Measurements from ENCODE around the gene AP1S1. TPM values are rescaled to one million over a fixed set of nuclear protein-coding genes. Genes with fewer than 3 reads are reported as not detected.
A peak's percentile ranks its signal among the peaks of the same experiment; 100 is the strongest.

Gene AP1S1
- total and polyA plus RNA-seq, 2 of the 13 experiments (the other 11 are each of a cell fraction or from before 2014, with no cell fraction given): 57.5 to 68.1 TPM

DNA sequence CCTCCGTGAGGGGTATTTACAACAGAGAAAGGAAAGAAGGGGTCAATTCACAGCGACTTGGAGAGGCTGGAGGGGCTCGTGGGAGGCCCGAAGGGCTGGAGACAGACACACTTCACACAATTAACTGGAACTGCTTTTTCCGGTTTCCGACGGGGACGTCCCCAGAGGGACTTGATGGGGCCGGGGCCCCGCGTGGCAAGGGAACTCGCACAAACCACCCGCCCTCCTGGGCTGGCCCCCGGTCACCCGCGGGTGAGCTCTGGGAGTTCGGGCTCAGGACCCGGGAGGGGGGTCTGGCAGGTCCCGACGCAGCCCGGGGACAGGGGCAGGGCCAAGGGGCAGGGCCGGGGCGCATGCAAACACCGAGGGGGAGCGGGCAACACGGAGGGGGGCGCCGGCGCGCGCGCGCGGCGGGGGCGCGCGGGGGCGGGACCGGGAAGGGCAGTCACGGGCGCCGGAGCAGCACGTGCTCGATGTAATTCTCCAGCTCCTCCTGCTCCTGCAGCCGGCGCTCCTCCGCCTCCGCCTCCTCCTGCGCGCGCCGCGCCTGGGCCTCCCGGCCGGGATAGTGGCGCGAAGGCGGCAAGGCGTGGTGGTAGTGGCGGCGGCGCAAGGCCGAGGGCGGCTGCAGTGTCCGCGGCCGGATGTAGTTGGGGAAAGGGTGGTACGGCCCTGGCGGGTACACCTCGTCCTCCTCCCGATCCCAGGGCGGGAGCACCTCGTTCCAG lies 8.4 kb downstream of the AP1S1 start (continued):
- TF ChIP-seq ZNF263 (CRISPR knock-in tag; IDR thresholded peaks at IDR 0.05) (peak; percentile 84), PTBP1 (IDR thresholded peaks at IDR 0.05; ENCODE audit: low read depth, low read length, poor library complexity, severe bottlenecking) (no peak), ELF1 (CRISPR knock-in tag; IDR thresholded peaks at IDR 0.05) (no peak), MTA1 (CRISPR knock-in tag; IDR thresholded peaks at IDR 0.05; ENCODE audit: borderline replicate concordance) (0 out of 2 replicates have a peak, but pooled peaks have one; percentile 4), MYC (CRISPR knock-in tag; IDR thresholded peaks at IDR 0.05; ENCODE audit: borderline replicate concordance) (peak; percentile 53; the same call in 1 of the 2 replicates), MED1 (CRISPR knock-in tag; IDR thresholded peaks at IDR 0.05) (no peak)
- TF ChIP-seq, protein P1, sequence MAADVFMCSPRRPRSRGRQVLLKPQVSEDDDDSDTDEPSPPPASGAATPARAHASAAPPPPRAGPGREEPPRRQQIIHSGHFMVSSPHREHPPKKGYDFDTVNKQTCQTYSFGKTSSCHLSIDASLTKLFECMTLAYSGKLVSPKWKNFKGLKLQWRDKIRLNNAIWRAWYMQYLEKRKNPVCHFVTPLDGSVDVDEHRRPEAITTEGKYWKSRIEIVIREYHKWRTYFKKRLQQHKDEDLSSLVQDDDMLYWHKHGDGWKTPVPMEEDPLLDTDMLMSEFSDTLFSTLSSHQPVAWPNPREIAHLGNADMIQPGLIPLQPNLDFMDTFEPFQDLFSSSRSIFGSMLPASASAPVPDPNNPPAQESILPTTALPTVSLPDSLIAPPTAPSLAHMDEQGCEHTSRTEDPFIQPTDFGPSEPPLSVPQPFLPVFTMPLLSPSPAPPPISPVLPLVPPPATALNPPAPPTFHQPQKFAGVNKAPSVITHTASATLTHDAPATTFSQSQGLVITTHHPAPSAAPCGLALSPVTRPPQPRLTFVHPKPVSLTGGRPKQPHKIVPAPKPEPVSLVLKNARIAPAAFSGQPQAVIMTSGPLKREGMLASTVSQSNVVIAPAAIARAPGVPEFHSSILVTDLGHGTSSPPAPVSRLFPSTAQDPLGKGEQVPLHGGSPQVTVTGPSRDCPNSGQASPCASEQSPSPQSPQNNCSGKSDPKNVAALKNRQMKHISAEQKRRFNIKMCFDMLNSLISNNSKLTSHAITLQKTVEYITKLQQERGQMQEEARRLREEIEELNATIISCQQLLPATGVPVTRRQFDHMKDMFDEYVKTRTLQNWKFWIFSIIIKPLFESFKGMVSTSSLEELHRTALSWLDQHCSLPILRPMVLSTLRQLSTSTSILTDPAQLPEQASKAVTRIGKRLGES (CRISPR knock-in tag; IDR thresholded peaks at IDR 0.05; ENCODE audit: borderline replicate concordance): no peak
- TF ChIP-seq, protein P2, sequence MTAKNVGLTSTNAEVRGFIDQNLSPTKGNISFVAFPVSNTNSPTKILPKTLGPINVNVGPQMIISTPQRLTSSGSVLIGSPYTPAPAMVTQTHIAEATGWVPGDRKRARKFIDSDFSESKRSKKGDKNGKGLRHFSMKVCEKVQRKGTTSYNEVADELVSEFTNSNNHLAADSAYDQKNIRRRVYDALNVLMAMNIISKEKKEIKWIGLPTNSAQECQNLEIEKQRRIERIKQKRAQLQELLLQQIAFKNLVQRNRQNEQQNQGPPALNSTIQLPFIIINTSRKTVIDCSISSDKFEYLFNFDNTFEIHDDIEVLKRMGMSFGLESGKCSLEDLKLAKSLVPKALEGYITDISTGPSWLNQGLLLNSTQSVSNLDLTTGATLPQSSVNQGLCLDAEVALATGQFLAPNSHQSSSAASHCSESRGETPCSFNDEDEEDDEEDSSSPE (CRISPR knock-in tag; IDR thresholded peaks at IDR 0.05): 0 out of 2 replicates have a peak, but pooled peaks have one; percentile 27
- TF ChIP-seq, protein P3, sequence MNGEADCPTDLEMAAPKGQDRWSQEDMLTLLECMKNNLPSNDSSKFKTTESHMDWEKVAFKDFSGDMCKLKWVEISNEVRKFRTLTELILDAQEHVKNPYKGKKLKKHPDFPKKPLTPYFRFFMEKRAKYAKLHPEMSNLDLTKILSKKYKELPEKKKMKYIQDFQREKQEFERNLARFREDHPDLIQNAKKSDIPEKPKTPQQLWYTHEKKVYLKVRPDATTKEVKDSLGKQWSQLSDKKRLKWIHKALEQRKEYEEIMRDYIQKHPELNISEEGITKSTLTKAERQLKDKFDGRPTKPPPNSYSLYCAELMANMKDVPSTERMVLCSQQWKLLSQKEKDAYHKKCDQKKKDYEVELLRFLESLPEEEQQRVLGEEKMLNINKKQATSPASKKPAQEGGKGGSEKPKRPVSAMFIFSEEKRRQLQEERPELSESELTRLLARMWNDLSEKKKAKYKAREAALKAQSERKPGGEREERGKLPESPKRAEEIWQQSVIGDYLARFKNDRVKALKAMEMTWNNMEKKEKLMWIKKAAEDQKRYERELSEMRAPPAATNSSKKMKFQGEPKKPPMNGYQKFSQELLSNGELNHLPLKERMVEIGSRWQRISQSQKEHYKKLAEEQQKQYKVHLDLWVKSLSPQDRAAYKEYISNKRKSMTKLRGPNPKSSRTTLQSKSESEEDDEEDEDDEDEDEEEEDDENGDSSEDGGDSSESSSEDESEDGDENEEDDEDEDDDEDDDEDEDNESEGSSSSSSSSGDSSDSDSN (CRISPR knock-in tag; IDR thresholded peaks at IDR 0.05): peak; percentile 27; the same call in 1 of the 2 replicates
- TF ChIP-seq, protein P4, sequence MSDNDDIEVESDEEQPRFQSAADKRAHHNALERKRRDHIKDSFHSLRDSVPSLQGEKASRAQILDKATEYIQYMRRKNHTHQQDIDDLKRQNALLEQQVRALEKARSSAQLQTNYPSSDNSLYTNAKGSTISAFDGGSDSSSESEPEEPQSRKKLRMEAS (IDR thresholded peaks at IDR 0.05): peak; percentile 47; the same call in 1 of the 2 replicates
- TF ChIP-seq, protein P5, sequence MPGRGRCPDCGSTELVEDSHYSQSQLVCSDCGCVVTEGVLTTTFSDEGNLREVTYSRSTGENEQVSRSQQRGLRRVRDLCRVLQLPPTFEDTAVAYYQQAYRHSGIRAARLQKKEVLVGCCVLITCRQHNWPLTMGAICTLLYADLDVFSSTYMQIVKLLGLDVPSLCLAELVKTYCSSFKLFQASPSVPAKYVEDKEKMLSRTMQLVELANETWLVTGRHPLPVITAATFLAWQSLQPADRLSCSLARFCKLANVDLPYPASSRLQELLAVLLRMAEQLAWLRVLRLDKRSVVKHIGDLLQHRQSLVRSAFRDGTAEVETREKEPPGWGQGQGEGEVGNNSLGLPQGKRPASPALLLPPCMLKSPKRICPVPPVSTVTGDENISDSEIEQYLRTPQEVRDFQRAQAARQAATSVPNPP (CRISPR knock-in tag; IDR thresholded peaks at IDR 0.05): no peak

All from HepG2 (cell line).